SKM-1 treated with dmso at 0.1 percent for 144 hours (cell line): Measurements from ENCODE around the gene TLE4.
"Not testable (repeated sequence)": the region's sequence is repeated elsewhere in the genome, so short reads cannot be mapped to it uniquely, and the experiment has no call there.

Experiments used
- DNase-seq: peaks from one replicate; lab custom pipeline; 2025; ENCODE audit not compliant: unreplicated experiment; lab: John Stamatoyannopoulos, UW

Gene TLE4

DNA sequence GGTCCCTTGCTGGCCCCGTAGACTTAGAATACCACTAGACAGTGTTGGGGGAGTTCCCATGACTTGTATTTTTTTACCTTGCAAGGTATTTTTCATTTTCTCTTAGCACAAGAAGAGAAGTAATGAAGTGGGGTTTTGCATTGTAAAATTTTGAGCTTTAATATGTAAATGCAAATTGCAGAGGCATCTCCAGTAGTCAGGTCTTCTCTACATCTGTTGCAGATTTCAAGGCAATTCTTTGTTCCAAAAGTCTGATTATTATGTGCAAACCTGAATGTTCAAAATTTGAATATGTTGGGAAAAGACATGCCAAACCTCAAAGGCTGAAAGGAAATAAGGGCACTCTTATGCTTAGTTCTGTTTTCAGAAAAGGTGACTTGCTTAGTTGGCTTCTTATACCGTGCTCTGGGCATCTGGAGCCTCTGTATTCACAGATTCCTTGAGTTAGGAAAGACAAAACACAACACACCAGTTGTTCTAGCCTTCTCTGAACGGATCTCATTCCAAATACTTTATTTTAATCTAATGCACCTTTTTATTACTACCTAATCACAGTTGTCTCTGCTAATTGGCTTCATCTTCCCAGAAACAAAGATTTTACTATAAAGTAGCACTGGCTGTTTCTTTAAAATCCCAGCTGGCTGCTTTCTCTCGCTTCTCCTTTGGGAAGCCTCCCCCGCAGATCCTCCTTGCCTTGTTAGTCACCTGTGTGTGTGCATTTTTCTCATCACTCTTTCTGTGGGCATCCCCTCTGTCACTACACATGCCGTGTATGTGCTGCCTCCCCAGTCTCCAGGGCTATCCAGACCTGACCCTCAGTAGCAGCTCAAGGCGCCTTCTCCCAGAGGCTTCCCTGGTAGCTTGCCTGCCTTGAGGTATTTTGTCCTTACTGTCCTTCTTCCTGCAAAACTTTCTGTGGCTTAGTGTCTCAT is 138.2 kb downstream of the TLE4 start:
- no peak for DNase-seq

DNA sequence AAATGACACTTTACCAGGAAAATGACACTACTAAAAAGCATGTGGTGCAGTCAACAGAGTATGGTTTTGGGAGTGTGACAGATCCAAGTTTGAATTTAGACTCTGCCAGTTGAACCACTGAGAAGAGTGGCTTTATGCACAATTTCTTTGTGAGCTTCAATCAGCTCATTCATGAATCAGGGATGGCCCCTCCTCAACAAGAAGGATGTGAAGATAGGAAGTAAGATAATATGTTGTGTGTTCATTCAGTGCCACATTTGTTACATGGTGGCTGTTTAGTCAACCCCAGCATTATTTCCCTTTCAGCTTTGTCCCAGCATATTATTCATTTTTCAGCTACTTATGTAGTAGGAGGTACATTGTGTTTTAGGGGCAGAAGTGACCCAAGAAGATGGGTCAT is 140.1 kb downstream of the TLE4 start:
- DNase-seq = no peak

DNA sequence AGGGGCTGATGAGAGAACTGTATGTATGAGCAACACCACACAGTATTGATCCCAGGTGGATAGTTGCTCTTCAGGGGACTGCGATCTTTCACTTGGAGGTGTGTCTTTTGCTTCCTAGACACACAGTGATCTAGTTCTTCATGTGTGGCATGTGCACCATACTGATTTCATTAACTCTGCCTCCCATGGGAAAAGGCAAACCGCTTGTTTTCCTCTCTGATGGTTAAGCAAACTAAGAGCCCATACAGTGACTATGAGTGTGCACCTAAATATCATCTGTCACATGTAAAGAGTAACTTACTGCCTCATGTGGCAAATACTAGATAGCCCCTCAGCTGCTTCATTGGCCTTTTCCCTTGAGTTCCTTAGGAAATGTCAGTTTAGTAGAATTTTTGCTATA is 147.3 kb downstream of the TLE4 start:
- no peak for DNase-seq

DNA sequence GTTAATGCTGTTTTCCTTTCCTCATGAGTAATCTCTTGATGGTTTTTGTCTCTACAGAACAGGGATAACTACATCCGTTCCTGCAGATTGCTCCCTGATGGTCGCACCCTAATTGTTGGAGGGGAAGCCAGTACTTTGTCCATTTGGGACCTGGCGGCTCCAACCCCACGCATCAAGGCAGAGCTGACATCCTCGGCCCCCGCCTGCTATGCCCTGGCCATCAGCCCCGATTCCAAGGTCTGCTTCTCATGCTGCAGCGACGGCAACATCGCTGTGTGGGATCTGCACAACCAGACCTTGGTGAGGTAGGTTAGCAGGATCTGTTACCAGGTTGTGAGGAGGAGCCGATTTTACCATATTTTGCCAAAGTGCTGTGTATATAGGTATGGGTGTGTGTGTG is 148.2 kb downstream of the TLE4 start:
- no peak for DNase-seq

DNA sequence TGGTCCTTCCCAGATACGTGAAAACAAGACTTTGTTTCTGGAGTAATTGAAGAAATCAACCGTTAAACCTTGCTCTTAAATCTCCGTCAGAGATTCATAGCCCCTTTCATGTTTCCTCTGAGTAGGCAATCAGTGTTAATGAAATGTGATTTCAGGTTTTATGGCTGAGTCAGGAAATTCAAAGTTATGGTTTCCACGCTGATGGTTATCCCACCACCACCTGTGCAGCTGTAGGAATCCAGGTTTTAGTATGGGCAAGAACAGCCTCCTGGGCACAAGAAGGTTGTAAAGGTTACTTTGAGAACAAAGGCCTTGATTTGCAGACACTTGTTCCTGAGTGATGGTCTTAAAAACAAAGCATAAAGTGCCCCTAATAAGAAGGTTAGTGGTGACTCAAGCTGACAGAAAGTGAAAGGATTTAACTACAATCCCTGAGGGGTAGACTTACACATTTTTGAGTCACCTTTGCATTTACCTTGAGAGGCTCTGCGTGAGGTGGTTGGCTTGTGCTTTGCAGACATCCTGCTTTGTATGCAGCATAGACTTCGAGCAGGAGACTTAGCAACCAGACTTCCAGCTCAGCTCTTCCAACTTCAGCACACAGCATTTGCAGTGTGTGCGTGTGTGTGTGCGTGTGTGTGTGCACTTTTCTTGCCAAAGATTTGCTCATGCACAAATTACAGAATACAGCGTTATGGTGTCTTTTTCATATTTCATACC is 159.6 kb downstream of the TLE4 start:
- no peak for DNase-seq

DNA sequence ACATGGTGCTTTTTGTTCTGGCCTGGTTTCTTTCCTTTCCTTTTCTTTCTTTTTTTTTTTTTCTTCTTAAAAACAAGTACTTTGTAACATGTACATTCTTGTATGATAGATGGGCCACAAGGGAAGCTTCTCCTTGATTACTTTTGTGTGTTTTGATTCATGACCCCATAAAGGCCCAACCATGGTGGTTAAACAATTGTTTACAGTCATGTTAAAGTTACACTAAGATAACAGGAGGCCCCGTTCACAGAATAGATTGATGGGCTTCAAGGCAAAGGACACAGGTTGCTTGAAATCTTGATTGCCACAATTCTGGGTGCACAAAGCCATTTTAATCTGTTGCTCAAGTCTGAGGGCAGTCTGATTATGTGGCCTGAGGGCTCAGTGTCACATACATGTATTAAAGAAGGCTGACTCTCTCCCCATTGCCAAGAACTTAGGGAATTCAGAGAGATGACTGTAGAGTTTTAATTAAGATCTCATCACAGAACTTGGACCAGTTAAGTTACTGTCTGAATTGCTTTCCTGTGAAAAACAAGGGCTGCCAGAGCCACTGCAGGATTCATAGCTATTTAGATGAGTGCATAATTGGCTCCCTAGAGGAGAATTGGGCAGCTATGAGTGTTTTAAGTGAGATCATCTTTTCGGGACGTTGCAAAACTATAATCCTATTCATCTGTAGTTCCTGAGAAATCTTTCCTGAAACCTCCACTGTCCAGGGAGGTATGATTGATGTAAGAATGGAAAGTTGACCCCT is 163.4 kb downstream of the TLE4 start:
- DNase-seq = no peak

DNA sequence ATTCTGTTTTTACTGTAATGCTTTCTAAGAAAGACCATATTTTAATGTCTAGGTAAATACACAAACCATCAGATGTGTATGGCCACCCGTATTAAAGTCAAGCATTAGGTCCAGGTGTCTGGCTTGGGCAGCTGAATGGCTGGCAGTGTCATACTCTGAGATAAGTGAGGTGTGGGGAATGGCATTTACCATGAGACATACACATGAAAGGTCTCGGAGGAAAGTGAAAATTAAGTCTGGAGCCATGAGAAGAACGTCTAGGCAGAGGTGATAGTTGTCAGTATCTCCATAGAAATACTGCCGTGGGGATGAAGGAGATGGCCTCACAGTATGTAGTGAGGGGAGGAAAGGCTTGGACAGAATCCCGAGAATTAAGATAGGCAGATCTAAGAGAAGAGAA is 164.3 kb downstream of the TLE4 start:
- no peak for DNase-seq

DNA sequence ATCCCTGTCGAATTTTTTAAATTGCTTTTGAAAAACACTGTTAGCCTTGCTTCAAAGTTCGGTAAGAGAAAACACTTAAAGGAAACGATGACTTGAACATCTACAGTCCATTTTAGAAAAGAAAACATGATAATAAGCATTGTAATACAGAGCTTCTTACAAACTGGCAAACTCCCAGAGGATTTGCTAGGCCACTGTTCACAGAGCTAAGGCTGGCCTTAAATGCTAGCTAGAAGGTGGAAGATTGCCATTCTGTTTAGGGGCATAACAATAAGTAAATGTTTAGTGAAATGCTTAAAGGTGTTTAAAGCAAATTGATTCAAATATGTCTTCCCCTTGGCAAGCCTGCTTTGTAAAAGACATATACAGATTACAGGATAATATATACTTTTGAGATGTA is 169.6 kb downstream of the TLE4 start:
- DNase-seq = no peak

DNA sequence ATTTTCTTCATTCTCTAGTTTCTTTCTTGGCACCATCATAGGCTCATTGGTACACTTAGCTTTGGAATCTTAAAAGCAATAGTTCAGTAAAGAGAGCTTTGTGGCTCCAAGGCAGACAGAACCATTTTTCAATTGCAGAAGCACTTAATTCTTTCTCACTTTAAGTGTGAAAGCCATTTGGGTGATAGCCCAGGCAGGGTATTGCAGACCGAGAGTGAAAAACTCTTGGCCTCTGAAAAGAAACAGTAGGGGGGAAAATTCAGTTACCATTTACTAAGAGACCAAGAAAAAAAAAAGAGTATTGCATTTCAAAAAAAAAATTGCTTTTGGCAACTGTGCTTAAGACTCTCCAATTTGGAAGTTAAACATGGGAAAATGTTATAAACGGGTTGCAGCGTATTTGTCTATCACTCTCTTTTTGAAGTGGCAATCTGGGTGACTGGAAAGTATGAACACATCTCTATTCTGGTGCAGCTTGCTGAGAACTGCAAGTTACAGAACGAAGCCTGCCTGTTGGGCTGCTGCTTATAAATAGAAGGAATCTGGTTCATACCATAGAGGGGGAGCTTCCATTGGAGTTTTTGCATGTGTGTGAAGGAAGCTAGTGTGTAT is 170.5 kb downstream of the TLE4 start:
- no peak for DNase-seq

DNA sequence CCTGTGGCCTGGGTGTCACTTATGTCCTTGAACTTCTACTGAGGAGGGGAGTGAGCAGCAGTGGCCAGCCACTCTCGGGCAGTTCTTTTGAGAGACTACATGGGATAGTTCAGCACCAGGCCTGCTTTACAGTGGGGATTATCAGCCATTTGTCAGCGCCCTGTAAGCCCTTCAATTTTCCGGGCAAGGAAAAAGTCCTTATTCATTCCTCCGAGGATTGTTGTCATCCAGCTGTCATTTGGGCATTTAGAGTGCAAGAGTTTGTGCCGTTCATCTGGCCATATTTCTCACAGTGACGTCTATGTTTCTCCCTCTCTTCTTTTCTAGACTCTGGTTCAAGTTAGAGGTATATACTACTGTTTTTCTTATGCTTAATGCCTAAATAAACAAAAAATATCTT is 172.8 kb downstream of the TLE4 start:
- DNase-seq = no peak

DNA sequence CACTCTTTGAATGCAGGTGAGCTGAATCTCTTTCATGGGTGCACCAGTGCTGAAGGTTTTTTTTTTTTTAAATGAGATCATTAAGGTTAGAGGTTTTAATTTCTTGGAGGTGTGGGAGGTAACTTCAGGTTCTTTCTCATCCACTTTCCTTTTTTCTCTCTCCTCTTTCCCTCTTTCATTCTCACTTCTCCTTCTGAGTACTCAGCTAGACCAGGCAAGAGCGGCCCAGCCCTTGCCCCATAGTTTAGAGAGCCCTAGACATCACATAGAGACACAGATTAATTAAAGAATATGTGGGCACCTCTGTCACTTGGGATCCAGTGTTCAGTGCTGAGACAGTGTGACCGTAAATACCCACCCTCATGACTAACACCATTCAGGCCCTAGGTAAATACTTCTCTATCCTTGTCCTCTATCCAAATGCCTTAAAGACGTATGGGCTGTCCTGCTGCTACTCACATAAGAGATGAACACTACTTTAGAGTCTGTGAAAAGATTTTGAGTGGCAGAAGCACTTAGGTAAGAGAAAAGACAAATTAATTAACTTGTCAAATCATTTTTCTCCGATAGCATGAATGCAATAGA is 174.1 kb downstream of the TLE4 start:
- DNase-seq = no peak

DNA sequence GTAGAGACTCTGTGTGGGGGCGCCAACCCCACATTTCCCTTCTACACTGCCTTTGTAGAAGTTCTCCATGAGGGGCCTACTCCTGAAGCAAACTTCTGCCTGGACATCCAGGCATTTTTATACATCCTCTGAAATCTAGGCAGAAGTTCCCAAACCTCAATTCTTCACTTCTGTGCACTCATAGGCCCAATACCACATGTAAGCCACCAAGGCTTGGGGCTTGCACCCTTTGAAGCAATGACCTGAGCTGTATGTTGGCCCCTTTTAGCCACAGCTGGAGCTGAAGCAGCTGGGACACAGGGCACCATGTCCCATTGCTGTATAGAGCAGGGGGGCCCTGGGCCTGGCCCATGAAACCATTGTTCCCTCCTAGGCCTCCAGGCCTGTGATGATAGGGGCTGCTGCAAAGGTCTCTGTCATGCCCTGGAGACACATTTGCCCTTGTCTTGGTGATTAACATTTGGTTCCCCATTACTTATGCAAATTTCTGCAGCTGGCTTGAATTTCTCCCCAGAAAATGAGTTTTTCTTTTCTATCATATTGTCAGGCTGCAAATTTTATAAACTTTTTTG is 180.2 kb downstream of the TLE4 start:
- DNase-seq = not testable (repeated sequence)

DNA sequence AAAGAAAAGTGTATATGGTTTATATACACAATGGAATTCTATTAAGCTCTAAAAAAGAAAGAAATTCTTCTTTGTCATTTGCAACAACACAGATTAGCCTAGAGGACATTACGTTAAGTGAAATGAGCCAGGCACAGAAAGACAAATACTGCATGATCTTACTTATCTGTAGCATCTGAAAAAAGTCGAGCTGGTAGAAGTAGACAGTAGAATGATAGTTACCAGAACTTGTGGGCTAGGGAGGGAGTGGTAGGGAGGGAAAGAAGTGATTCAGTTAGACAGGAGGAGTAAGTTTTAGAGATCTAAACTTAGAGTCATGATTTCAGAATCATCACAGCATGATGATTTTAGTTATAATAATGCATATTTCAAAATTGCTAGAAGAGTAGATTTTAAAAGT is 184.6 kb downstream of the TLE4 start:
- DNase-seq = no peak

DNA sequence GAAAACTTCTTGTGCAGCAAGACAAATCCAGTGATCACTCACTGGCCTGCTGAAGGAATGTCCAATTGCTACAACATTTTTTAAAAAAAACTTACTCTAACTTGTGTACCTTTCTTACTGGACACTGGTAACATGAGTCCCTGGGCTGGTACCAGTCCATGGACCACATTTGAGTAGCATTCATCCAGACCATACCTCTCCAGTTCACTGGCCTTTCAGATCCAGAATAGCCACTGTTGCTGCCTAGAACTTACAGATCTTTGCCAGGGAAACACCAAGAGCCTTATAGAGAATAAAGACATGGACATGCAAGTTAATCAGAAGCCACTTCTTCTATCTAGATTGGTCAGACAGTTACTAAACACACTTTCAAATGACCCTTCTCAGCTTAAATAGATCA is 185.3 kb downstream of the TLE4 start:
- no peak for DNase-seq

DNA sequence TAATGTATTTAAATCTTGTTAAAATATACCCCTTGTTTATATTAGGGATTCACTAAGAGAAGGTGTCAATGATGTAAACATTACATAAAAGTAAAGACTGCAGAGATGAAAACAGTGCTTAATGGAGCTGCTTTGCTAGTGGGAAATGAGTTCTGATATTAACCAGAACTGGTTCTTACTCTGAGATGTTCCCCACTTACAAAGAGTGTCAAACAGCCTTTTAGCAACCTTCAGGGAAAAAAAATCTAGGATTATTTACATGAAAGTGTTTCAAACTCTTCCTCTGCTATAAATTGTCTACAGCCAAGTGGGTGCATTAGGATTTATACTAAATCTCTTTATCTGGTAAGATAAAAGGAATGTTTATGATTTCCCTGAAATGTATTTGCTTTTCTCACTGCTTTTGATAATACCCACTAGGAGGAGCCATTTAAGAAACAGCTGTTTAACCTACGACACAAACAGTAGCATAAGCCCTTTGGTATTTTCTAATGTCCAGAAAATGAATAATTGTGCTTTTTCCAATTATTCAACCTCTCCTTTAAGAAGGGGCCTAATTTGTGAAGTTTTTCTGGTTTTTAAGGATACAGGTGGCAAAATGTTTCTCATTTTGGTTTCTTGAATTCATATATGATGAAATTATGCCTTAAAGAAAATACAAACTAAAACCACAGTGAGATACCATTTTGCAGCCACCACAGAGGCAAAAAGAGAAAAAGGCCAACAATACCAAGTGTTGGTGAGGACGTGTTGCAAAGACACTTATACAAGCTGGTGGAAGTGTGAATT is 186.3 kb downstream of the TLE4 start:
- DNase-seq = no peak

DNA sequence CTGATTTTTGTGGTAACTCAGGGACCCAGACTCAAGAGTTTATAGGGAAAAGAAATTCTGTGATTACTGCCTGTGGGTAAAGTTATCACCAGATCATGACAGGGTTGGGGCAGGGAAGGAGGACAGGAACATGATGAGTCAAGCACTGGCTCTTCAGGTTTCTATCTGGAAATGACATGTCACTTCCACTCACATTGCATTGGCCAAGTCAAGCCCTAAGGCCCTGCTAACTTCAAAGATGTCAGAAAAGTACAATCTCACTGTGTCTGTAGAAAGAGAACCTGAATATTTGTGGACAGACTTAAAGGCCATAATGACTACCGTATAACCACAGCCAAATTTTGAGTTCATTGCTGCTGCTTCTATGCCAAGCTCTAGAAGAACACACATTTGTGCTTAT is 187.7 kb downstream of the TLE4 start:
- no peak for DNase-seq

DNA sequence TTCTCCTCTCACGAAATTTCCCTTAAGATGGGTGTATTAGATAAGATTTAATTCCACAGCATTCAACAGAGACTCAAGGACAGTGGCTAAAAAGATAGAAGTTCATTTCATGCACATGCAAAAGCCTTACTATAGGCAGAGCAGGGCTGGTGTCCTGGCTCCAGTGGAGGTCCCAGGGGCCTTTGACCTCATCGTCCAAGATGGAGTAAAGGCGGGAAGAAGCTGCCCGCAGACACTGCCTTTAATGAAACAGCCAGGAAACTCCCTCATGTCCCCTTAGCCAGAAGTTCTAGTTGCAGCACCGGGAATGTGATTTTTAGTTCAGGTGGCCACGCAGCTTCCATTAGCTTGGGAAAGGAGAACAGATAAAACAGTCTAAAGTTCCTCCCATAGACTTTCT is 190.3 kb downstream of the TLE4 start:
- no peak for DNase-seq

DNA sequence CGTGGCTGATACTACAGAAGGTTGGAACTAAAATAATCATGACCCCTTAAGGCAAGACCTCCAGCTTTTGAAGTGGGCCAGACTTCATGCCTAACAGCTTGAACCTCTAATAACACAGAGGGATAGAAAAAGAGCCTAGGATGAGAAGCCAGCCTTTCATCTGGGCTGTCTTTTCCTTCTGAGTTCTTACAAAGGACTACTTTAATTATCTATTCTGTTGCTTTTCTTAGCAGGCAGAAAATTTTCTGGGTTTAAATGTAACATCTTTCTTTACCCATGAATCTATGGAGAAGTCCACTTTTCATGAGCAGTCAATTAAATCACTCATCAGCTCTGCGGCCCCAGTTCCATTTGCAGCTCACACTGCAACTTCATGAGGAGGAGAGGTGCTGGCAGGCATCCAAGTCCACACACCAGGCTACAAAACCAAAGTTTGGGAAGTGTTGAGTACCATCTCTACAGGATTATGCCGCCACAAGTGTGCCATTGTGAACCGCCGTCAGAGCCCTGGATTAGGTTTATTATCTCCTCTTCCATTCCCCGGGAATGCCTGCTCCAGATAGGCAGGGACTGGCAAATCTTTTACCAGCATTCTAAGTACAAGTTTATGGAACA is 192.0 kb downstream of the TLE4 start:
- DNase-seq = no peak

DNA sequence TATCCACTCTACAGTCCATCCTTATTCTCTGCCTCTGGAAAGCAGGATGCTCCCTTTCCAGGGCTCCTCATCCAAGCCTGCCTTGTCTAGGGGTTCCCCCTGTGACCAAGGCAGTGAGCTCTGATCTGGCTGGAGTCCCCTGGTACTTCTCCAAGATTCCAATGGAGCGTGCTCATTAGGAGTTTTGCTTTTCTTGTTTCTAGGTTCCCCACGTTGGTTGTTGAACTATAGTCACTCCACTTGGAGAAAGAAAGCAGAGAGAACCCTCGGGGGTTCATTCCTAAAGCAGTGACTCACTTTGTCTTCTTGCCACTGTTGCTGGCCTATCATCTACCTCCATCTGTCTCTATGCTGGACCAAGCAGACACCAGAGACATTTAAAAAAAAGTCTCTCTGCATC is 192.6 kb downstream of the TLE4 start:
- DNase-seq = no peak
